HepG2 (cell line): ENCODE measurements around the gene PRAMEF20. TPM values are rescaled to one million over a fixed set of nuclear protein-coding genes. Genes with fewer than 3 reads are reported as not detected.
"Not testable (repeated sequence)": the region's sequence is repeated elsewhere in the genome, so short reads cannot be mapped to it uniquely, and the experiment has no call there.

Experiments
- ATAC-seq: fragments of 200-7000 bp; cut with Tn5 transposase; 3 replicates; pipeline ENCODE4 v1.9.1; 2020; ENCODE audit warnings: mild to moderate bottlenecking, moderate library complexity
- BruUV-seq: library from RNA; stranded (reverse); fragments of 400-500 nt; replicated peaks from 2 replicates; lab custom pipeline; 2021; lab: Mats Ljungman, UMichigan
- CTCF ChIA-PET: fragments of 300-600 bp; formaldehyde crosslinking; extraction: SDS; loops from one replicate; lab custom pipeline; 2021; ENCODE audit warnings: low total read pairs, inconsistent platforms, low intra/inter-chr PET ratio; lab: Yijun Ruan, JAX
- POLR2A ChIA-PET: fragments of 350-600 bp; sonication (Branson Sonifier 250); formaldehyde crosslinking; loops from one replicate; lab custom pipeline; 2020; ENCODE audit warnings: antibody characterized with exemption, inconsistent platforms; lab: Yijun Ruan, JAX
- DNase-seq: peaks from one replicate; pipeline ENCODE4 v3.0.0-alpha.2; 2015; ENCODE audit warnings: low spot score
- FAIRE-seq: peaks from 3 replicates; lab custom pipeline; 2011; peaks lifted over from hg19 to GRCh38; lab: Jason Lieb, UNC
- H2AFZ ChIP-seq: one replicate; pipeline ENCODE4 v1.6.1; 2011; ENCODE audit warnings: low read length, inconsistent platforms
- H3K27ac ChIP-seq: fragments of 300-600 bp; 3 replicates; pipeline ENCODE4 v1.8.0; 2011; ENCODE audit warnings: mixed run types, mild to moderate bottlenecking, mixed read lengths, low read length, inconsistent platforms; ENCODE audit not compliant: insufficient read depth; ENCODE audit errors: extremely low read length
- H3K27me3 ChIP-seq, 2 experiments: fragments of 200-600 bp in 1 of 2; 2 replicates in 1 of 2; 3 replicates in 1 of 2; pipeline versions ENCODE4 v1.6.0 to v1.8.0; 2011; ENCODE audit warnings: low read length in 2 of 2, mild to moderate bottlenecking in 2 of 2, moderate library complexity in 2 of 2, inconsistent platforms in 1 of 2; ENCODE audit not compliant: insufficient read depth in 2 of 2, control insufficient read depth in 1 of 2
- H3K36me3 ChIP-seq, 2 experiments: fragments of 200-600 bp in 1 of 2; replicated peaks in 1 of 2; 2 replicates in 1 of 2; 3 replicates in 1 of 2; pipeline versions ENCODE4 v1.5.1 to v1.8.0; 2011; ENCODE audit warnings: low read length in 2 of 2, inconsistent platforms in 1 of 2; ENCODE audit not compliant: insufficient read depth in 2 of 2, control insufficient read depth in 1 of 2
- H3K4me1 ChIP-seq: 2 replicates; pipeline ENCODE4 v1.5.1; 2012; ENCODE audit warnings: low read length, inconsistent platforms; ENCODE audit not compliant: insufficient read depth
- H3K4me2 ChIP-seq: 2 replicates; pipeline ENCODE4 v1.6.0; 2011; ENCODE audit warnings: low read depth, low read length, inconsistent platforms
- H3K4me3 ChIP-seq, 3 experiments: fragments of 200-600 bp in 1 of 3; sonication (generic), shearing (Covaris generic) in 1 of 3; replicated peaks in 1 of 3; 2 replicates each; pipeline ENCODE4 v1.5.1; 2011 to 2016; ENCODE audit warnings: low read length in 3 of 3, inconsistent platforms in 2 of 3, low read depth in 2 of 3, mild to moderate bottlenecking in 2 of 3, control low read depth in 1 of 3, mixed read lengths in 1 of 3; ENCODE audit not compliant: insufficient read depth in 1 of 3
- H3K79me2 ChIP-seq: one replicate; pipeline ENCODE4 v1.6.1; 2011; ENCODE audit warnings: low read length, inconsistent platforms; ENCODE audit not compliant: insufficient read depth
- H3K9ac ChIP-seq: 2 replicates; pipeline ENCODE4 v1.6.0; 2011; ENCODE audit warnings: mild to moderate bottlenecking, low read depth, low read length, inconsistent platforms; ENCODE audit not compliant: insufficient read depth
- H3K9me3 ChIP-seq: 2 replicates; pipeline ENCODE4 v1.5.1; 2012; ENCODE audit warnings: mild to moderate bottlenecking, low read length
- H4K20me1 ChIP-seq: 2 replicates; pipeline ENCODE4 v1.6.0; 2011; ENCODE audit warnings: inconsistent platforms, mild to moderate bottlenecking, low read length, moderate library complexity; ENCODE audit not compliant: insufficient read depth
- MAFF ChIP-seq: IDR thresholded peaks from 2 replicates; pipeline ENCODE4 v1.6.1; 2011; ENCODE audit warnings: low read depth, low read length, improper control_type of control experiment
- MAFK ChIP-seq, 2 experiments: IDR thresholded peaks in 1 of 2; conservative IDR thresholded peaks in 1 of 2; 2 replicates each; pipeline ENCODE4 v1.6.1; 2011; ENCODE audit warnings: improper control_type of control experiment in 2 of 2, low read length in 2 of 2
- WGBS: methylation state at CpG from one replicate; pipeline ENCODE4 v1.1.6; 2017; ENCODE audit warnings: low lambda C conversion rate; 5-methylcytosine and 5-hydroxymethylcytosine counted together
- in situ Hi-C: cut with HindIII; loops from 2 replicates; pipeline ENCODE4 v1.10.0; 2017; ENCODE audit warnings: low pct_unique_long_range_greater_than_20kb; ENCODE audit not compliant: extremely low pct_ligation_motif_present
- intact Hi-C: fragments of 100-400 bp; cut with micrococcal nuclease; formaldehyde crosslinking; loops from one replicate; pipeline ENCODE4 v1.10.0; 2022; ENCODE audit not compliant: unreplicated experiment
- polyA plus RNA-seq, 8 experiments: library from polyadenylated mRNA; depleted of rRNA in 3 of 8; stranded (reverse) in 7 of 8; unstranded in 1 of 8; fragments of >200 nt; fragmentation: Illumina TruSeq in 4 of 8; extraction: Trizol in 4 of 8; gene quantifications; 2 replicates each; pipeline versions ENCODE4 v1.2.1 to v1.2.3, GENCODE V29; 2011 to 2016; ENCODE audit warnings: low read depth in 4 of 8, missing spikeins in 1 of 8, mixed read lengths in 1 of 8; ENCODE audit not compliant: insufficient read depth in 1 of 8
- total RNA-seq, 5 experiments: library from RNA; depleted of rRNA; stranded (reverse); fragments of >200 nt; fragmentation: Illumina TruSeq; extraction: Trizol; gene quantifications; 2 replicates each; pipeline ENCODE4 v1.2.3, GENCODE V29; 2016; ENCODE audit warnings: low read depth in 1 of 5

PRAMEF20 gene
- total and polyA plus RNA-seq, 2 of the 13 experiments (the other 11 are each of a cell fraction or from before 2014, with no cell fraction given) = not detected

DNA sequence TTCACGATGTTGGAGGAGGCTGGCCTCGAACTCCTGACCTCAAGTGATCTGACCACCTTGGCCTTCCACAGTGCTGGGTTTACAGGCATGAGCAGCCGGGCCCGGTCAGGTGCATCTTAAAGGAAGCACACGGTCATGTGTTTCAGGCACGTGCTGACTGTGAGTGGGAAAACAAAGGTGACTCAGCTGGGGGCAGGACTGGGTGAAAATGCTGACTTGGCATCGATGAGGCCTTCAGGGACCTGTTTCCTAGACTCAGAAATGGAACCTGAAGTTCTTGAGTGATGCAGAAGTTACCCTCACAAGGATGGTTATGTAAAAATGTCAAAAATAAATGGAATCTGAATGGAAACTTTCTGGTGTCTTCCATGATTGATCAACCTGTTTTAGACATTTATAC, 17.2 kb upstream of the PRAMEF20 start:
- FAIRE-seq, intact Hi-C loops, in situ Hi-C loops, H4K20me1 ChIP-seq, DNase-seq, BruUV-seq, H3K27ac ChIP-seq, H3K36me3 ChIP-seq, H3K9ac ChIP-seq, H3K4me1 ChIP-seq, H3K9me3 ChIP-seq, H3K4me3 ChIP-seq, H3K27me3 ChIP-seq, POLR2A ChIA-PET, H3K79me2 ChIP-seq, CTCF ChIA-PET, ATAC-seq, H2AFZ ChIP-seq, H3K4me2 ChIP-seq: not testable (repeated sequence)
- TF ChIP-seq MAFK (conservative IDR thresholded peaks at IDR 0.05 in 1 of 2, IDR thresholded peaks at IDR 0.05 in 1 of 2; ENCODE audit: low read length in 2 of 2) (peak; percentile 73 to 89), MAFF (peak; percentile 77)
- WGBS = 0% methylated on average over 6 of the region's 7 CpGs

DNA sequence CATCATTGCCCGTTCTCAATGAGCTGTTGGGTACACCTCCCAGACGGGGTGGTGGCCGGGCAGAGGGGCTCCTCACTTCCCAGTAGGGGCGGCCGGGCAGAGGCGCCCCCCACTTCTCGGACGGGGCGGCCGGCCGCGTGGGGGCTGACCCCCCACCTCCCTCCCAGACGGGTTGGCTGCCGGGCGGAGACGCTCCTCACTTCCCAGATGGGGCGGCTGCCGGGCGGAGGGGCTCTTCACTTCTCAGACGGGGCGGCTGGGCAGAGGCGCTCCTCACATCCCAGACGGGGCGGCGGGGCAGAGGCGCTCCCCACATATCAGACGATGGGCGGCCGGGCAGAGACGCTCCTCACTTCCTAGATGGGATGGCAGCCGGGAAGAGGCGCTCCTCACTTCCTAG, 15.5 kb upstream of the PRAMEF20 start:
- ATAC-seq, H3K4me1 ChIP-seq, H3K9ac ChIP-seq, BruUV-seq, in situ Hi-C loops, FAIRE-seq, H3K4me3 ChIP-seq, H3K36me3 ChIP-seq, H3K9me3 ChIP-seq, DNase-seq, H2AFZ ChIP-seq, intact Hi-C loops, H3K79me2 ChIP-seq, H3K27ac ChIP-seq, H3K4me2 ChIP-seq, H4K20me1 ChIP-seq, H3K27me3 ChIP-seq, POLR2A ChIA-PET, CTCF ChIA-PET: not testable (repeated sequence)
- WGBS = 71% methylated on average over 18 of the region's 32 CpGs

DNA sequence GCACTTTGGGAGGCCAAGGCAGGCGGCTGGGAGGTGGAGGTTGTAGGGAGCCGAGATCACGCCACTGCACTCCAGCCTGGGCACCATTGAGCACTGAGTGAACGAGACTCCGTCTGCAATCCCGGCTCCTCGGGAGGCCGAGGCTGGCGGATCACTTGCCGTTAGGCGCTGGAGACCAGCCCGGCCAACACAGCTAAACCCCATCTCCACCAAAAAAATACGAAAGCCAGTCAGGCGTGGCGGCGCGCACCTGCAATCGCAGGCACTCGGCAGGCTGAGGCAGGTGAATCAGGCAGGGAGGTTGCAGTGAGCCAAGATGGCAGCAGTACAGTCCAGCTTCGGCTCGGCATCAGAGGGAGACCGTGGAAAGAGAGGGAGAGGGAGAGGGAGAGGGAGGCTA, 14.9 kb upstream of the PRAMEF20 start:
- H4K20me1 ChIP-seq, H3K9ac ChIP-seq, FAIRE-seq, H3K4me3 ChIP-seq, H2AFZ ChIP-seq, DNase-seq, H3K36me3 ChIP-seq, in situ Hi-C loops, BruUV-seq, H3K27ac ChIP-seq, POLR2A ChIA-PET, H3K79me2 ChIP-seq, intact Hi-C loops, H3K4me2 ChIP-seq, H3K9me3 ChIP-seq, H3K27me3 ChIP-seq, CTCF ChIA-PET, ATAC-seq, H3K4me1 ChIP-seq: not testable (repeated sequence)
- 48% methylated on average over 15 of the region's 22 CpGs for WGBS
